IMR-90 (cell line): ENCODE data around the gene ZDHHC7. TPM values are rescaled to one million over a fixed set of nuclear protein-coding genes. Genes with fewer than 3 reads are reported as not detected.

Experiments
- ATAC-seq: fragments of 200-7000 bp; cut with Tn5 transposase; 2 replicates; pipeline ENCODE4 v1.9.1; 2020; ENCODE audit warnings: low read depth, mild to moderate bottlenecking, moderate library complexity
- BruUV-seq: library from RNA; stranded (reverse); fragments of 400-500 nt; replicated peaks from 2 replicates; lab custom pipeline; 2021; lab: Mats Ljungman, UMichigan
- CTCF ChIA-PET: fragments of 300-600 bp; formaldehyde crosslinking; extraction: SDS; loops from one replicate; lab custom pipeline; 2021; ENCODE audit warnings: antibody characterized with exemption; lab: Yijun Ruan, JAX
- POLR2A ChIA-PET: fragments of 300-600 bp; sonication (Branson Sonifier 250); formaldehyde crosslinking; loops from one replicate; lab custom pipeline; 2022; ENCODE audit warnings: antibody characterized with exemption; ENCODE audit not compliant: unreplicated experiment; lab: Charles Lee
- DNase-seq: peaks from one replicate; pipeline ENCODE4 v3.0.0; 2013
- H2AFZ ChIP-seq: replicated peaks from 2 replicates; pipeline ENCODE3; 2013; ENCODE audit warnings: low read length, mild to moderate bottlenecking; ENCODE audit not compliant: poor library complexity
- H2AK5ac ChIP-seq: 2 replicates; pipeline ENCODE4 v1.6.1; 2013; ENCODE audit warnings: low read depth, low read length, inconsistent platforms
- H2AK9ac ChIP-seq: replicated peaks from 2 replicates; pipeline ENCODE3; 2013; ENCODE audit warnings: mild to moderate bottlenecking, low read depth, low read length, moderate library complexity; ENCODE audit not compliant: poor library complexity
- H2BK120ac ChIP-seq: 2 replicates; pipeline ENCODE4 v1.6.1; 2013; ENCODE audit warnings: low read depth, low read length, inconsistent platforms
- H2BK15ac ChIP-seq: 3 replicates; pipeline ENCODE4 v1.6.1; 2013; ENCODE audit warnings: low read depth, low read length, inconsistent platforms
- H2BK20ac ChIP-seq: 2 replicates; pipeline ENCODE4 v1.6.1; 2013; ENCODE audit warnings: low read depth, mild to moderate bottlenecking, inconsistent platforms, low read length, moderate library complexity
- H2BK5ac ChIP-seq: 2 replicates; pipeline ENCODE4 v1.6.1; 2013; ENCODE audit warnings: mild to moderate bottlenecking, low read depth, low read length, inconsistent platforms; ENCODE audit not compliant: poor library complexity, severe bottlenecking
- H3K14ac ChIP-seq: replicated peaks from 2 replicates; pipeline ENCODE4 v1.6.1; 2013; ENCODE audit warnings: low read depth, low read length, inconsistent platforms
- H3K18ac ChIP-seq: 2 replicates; pipeline ENCODE4 v1.6.1; 2013; ENCODE audit warnings: low read depth, low read length, control low read depth
- H3K23ac ChIP-seq: 2 replicates; pipeline ENCODE4 v1.6.1; 2013; ENCODE audit warnings: low read depth, low read length, inconsistent platforms
- H3K27ac ChIP-seq: 2 replicates; pipeline ENCODE4 v1.5.1; 2013; ENCODE audit warnings: mild to moderate bottlenecking, control low read depth, low read length; ENCODE audit not compliant: insufficient read depth
- H3K27me3 ChIP-seq: 2 replicates; pipeline ENCODE4 v1.6.1; 2013; ENCODE audit warnings: low read length; ENCODE audit not compliant: control insufficient read depth, insufficient read depth
- H3K36me3 ChIP-seq: 2 replicates; pipeline ENCODE4 v1.6.1; 2013; ENCODE audit warnings: low read length, mixed read lengths; ENCODE audit not compliant: control insufficient read depth, insufficient read depth
- H3K4ac ChIP-seq: 2 replicates; pipeline ENCODE4 v1.6.1; 2013; ENCODE audit warnings: low read depth, low read length, inconsistent platforms
- H3K4me1 ChIP-seq: 2 replicates; pipeline ENCODE4 v1.6.1; 2013; ENCODE audit warnings: low read length, mixed read lengths; ENCODE audit not compliant: control insufficient read depth, insufficient read depth
- H3K4me2 ChIP-seq: 2 replicates; pipeline ENCODE4 v1.6.1; 2013; ENCODE audit warnings: low read depth, mild to moderate bottlenecking, control low read depth, low read length, moderate library complexity
- H3K4me3 ChIP-seq: 2 replicates; pipeline ENCODE4 v1.5.1; 2013; ENCODE audit warnings: low read depth, mild to moderate bottlenecking, control low read depth, low read length, moderate library complexity; ENCODE audit not compliant: insufficient read depth
- H3K56ac ChIP-seq: 2 replicates; pipeline ENCODE4 v1.6.1; 2013; ENCODE audit warnings: low read length, inconsistent platforms; ENCODE audit not compliant: insufficient read depth; ENCODE audit errors: extremely low read depth
- H3K79me1 ChIP-seq, 2 experiments: 2 replicates each; pipeline ENCODE4 v1.6.1; 2013; ENCODE audit warnings: low read length in 2 of 2, inconsistent platforms in 1 of 2, low read depth in 1 of 2
- H3K9ac ChIP-seq: 2 replicates; pipeline ENCODE4 v1.6.1; 2013; ENCODE audit warnings: low read depth, low read length, control low read depth
- H3K9me1 ChIP-seq: 2 replicates; pipeline ENCODE4 v1.6.1; 2013; ENCODE audit warnings: low read length, inconsistent platforms; ENCODE audit not compliant: insufficient read depth
- H3K9me3 ChIP-seq: 2 replicates; pipeline ENCODE4 v1.6.1; 2013; ENCODE audit warnings: low read length; ENCODE audit not compliant: control insufficient read depth, insufficient read depth
- H4K20me1 ChIP-seq: 2 replicates; pipeline ENCODE4 v1.6.1; 2013; ENCODE audit warnings: low read length, inconsistent platforms; ENCODE audit not compliant: insufficient read depth
- H4K5ac ChIP-seq: 2 replicates; pipeline ENCODE4 v1.6.1; 2013; ENCODE audit warnings: mild to moderate bottlenecking, low read depth, low read length, control low read depth
- H4K8ac ChIP-seq, 2 experiments: 2 replicates each; pipeline ENCODE4 v1.6.1; 2013; ENCODE audit warnings: low read depth in 2 of 2, low read length in 2 of 2, control low read depth in 1 of 2, inconsistent platforms in 1 of 2
- H4K91ac ChIP-seq: 2 replicates; pipeline ENCODE4 v1.6.1; 2013; ENCODE audit warnings: low read depth, low read length, inconsistent platforms; ENCODE audit not compliant: insufficient read depth
- BHLHE40 ChIP-seq: fragments of 150-350 bp; IDR thresholded peaks from 2 replicates; pipeline ENCODE4 v1.6.1; 2016; ENCODE audit warnings: mild to moderate bottlenecking, low read depth, low read length
- CEBPB ChIP-seq: IDR thresholded peaks from 2 replicates; pipeline ENCODE4 v1.6.1; 2012; ENCODE audit warnings: low read depth, low read length, improper control_type of control experiment
- CHD1 ChIP-seq: IDR thresholded peaks from 2 replicates; pipeline ENCODE4 v1.6.1; 2012; ENCODE audit warnings: low read depth, low read length, improper control_type of control experiment
- FOS ChIP-seq: fragments of 150-350 bp; IDR thresholded peaks from 2 replicates; pipeline ENCODE4 v1.6.1; 2016; ENCODE audit warnings: low read depth, low read length
- MAFK ChIP-seq: IDR thresholded peaks from 2 replicates; pipeline ENCODE4 v1.6.1; 2012; ENCODE audit warnings: low read depth, low read length, improper control_type of control experiment
- MAZ ChIP-seq: IDR thresholded peaks from 2 replicates; pipeline ENCODE4 v1.6.1; 2012; ENCODE audit warnings: low read depth, mild to moderate bottlenecking, low read length, improper control_type of control experiment, moderate library complexity, borderline replicate concordance
- NFE2L2 ChIP-seq: fragments of 150-350 bp; IDR thresholded peaks from 2 replicates; pipeline ENCODE4 v1.6.1; 2016; ENCODE audit warnings: low read depth, mild to moderate bottlenecking, low read length
- POLR2A ChIP-seq: IDR thresholded peaks from 2 replicates; pipeline ENCODE4 v1.6.1; 2012; ENCODE audit warnings: mild to moderate bottlenecking, low read depth, low read length
- RAD21 ChIP-seq: IDR thresholded peaks from 2 replicates; pipeline ENCODE4 v1.6.1; 2012; ENCODE audit warnings: low read length, improper control_type of control experiment
- RCOR1 ChIP-seq: IDR thresholded peaks from 2 replicates; pipeline ENCODE4 v1.6.1; 2012; ENCODE audit warnings: mild to moderate bottlenecking, low read length, improper control_type of control experiment; ENCODE audit not compliant: insufficient replicate concordance
- RFX5 ChIP-seq: IDR thresholded peaks from 2 replicates; pipeline ENCODE4 v1.8.0; 2012; ENCODE audit warnings: low read depth, mild to moderate bottlenecking, low read length, moderate library complexity
- SMC3 ChIP-seq: fragments of 150-350 bp; IDR thresholded peaks from 2 replicates; pipeline ENCODE4 v1.6.1; 2016; ENCODE audit warnings: low read depth, mild to moderate bottlenecking, antibody characterized with exemption, low read length, moderate library complexity
- WGBS, 2 experiments: methylation state at CpG; one replicate each; pipeline versions ENCODE4 v1.1.5 to v1.1.7; 2013; ENCODE audit warnings: missing lambda C conversion rate in 2 of 2; ENCODE audit not compliant: insufficient read length in 1 of 2; ENCODE audit errors: extremely low coverage in 2 of 2; 5-methylcytosine and 5-hydroxymethylcytosine counted together
- dilution Hi-C: fragments of 300-500 bp; cut with HindIII; formaldehyde crosslinking; loops from one replicate; pipeline ENCODE4 v1.14.3; 2018; ENCODE audit warnings: low sequenced_read_pairs; ENCODE audit not compliant: unreplicated experiment
- in situ Hi-C: fragments of 300-500 bp; cut with MboI; formaldehyde crosslinking; loops from 3 replicates; pipeline ENCODE4 v1.14.3; 2019; ENCODE audit warnings: low sequenced_read_pairs, inconsistent platforms, mixed read lengths
- intact Hi-C: fragments of 100-400 bp; cut with micrococcal nuclease; formaldehyde crosslinking; loops from 2 replicates; pipeline ENCODE4 v1.10.0; 2022
- polyA plus RNA-seq, 3 experiments: library from polyadenylated mRNA; depleted of rRNA; stranded (reverse); fragments of >200 nt; gene quantifications; 2 replicates each; pipeline ENCODE4 v1.2.3, GENCODE V29; 2012; ENCODE audit warnings: low replicate concordance in 1 of 3
- total RNA-seq: library from RNA; depleted of rRNA; stranded (reverse); fragments of >200 nt; gene quantifications from 2 replicates; pipeline ENCODE4 v1.2.3, GENCODE V29; 2012
- TF ChIP-seq, protein P1 (sequence below): fragments of 150-350 bp; IDR thresholded peaks from 2 replicates; pipeline ENCODE4 v1.6.1; 2017; ENCODE audit warnings: mild to moderate bottlenecking, antibody characterized with exemption, low read length, low read depth
- TF ChIP-seq, protein P2 (sequence below): fragments of 150-350 bp; IDR thresholded peaks from 2 replicates; pipeline ENCODE4 v1.6.1; 2016; ENCODE audit warnings: low read depth, mild to moderate bottlenecking, low read length, moderate library complexity, borderline replicate concordance
- TF ChIP-seq, protein P3 (sequence below): conservative IDR thresholded peaks from 2 replicates; pipeline ENCODE4 v1.5.1; 2012; ENCODE audit warnings: mild to moderate bottlenecking, low read depth, low read length, improper control_type of control experiment

ZDHHC7 gene
- total and polyA plus RNA-seq, 2 of the 4 experiments (the other 2 are of a cell fraction), result 80.1 to 97.1 TPM

DNA sequence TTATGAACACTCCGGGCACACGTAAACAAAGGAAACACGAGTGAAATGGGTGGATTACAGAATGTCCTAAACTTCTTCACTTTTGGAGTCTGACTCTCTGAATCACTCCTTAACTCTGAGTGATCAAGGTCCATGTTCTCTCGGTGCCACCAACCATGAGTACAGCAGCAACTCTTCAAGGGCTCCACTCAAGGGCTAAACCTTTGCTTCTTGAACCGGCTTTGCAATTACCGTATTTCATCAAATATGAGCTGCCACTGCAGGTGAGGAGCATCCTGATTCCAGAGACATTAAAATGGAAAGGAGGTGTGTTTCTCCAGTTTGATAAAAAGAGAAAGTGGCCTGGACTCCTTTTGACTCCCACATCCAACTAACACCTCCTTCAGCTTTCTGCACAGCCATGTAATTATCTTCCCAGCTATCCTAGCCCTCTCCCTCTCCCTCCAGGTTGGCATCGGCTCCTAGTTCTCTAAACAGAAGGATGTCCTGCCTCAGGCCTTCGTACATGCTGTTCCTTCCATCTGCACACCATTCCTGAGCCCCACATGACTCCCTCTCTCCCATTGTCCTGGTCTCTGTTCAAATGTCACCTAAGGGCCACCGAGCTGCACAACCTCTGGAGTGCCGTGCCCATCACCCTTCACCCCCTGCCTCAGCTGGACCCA lies 61.4 kb downstream of the ZDHHC7 start:
- in situ Hi-C loops (loop anchor here (25.0 kb wide), 1 partner anchor 313 kb away; the partner anchor contains the start of gene KLHL36), intact Hi-C loops (loop anchor here (5.0 kb wide), 2 partner anchors 113 to 328 kb away; no protein-coding TSS in a partner anchor), dilution Hi-C loops (no loop called here)
- ATAC-seq (no peak), DNase-seq (no peak)
- H3K9me1 ChIP-seq, result peaks cover 3% of the 10 kb centered on the region; the same call in 1 of the 2 replicates
- no peak overlapping the region for H3K56ac ChIP-seq
- H3K23ac ChIP-seq, result no peak overlapping the region
- peak overlapping the region; percentile 10 for H3K14ac ChIP-seq
- no peak overlapping the region for H4K8ac ChIP-seq
- peak overlapping the region; percentile 16 for H2BK20ac ChIP-seq
- no peak overlapping the region; the same call in 2 of the 3 replicates for H2BK15ac ChIP-seq
- no peak overlapping the region for H3K9ac ChIP-seq
- ChIA-PET POLR2A (no interaction called here), CTCF (interaction anchor here (0.7 kb wide), 1 partner anchor 196 kb away, joined by 3 read pairs; no protein-coding TSS in a partner anchor)
- 40% methylated on average over 1 of the region's 10 CpGs; no CpG with 5 or more reads in 1 of the 2 experiments for WGBS, 2 experiments
- H3K79me1 ChIP-seq, result no peaks in the 10 kb centered on the region
- H4K20me1 ChIP-seq, result no peaks in the 10 kb centered on the region
- H4K5ac ChIP-seq, result no peak overlapping the region
- H2AK5ac ChIP-seq, result peak overlapping the region; percentile 45; the same call in 1 of the 2 replicates
- no TSS peak for BruUV-seq
- H2BK5ac ChIP-seq, result no peak overlapping the region
- no peaks in the 10 kb centered on the region for H3K9me3 ChIP-seq
- H4K91ac ChIP-seq, result no peak overlapping the region
- peaks cover 7% of the 10 kb centered on the region; the same call in 1 of the 2 replicates for H3K4me1 ChIP-seq
- peak overlapping the region; percentile 34 for H2AFZ ChIP-seq
- H3K18ac ChIP-seq, result no peak overlapping the region
- H3K27me3 ChIP-seq, result no peaks in the 10 kb centered on the region
- no peak overlapping the region for H3K4me3 ChIP-seq
- H3K4ac ChIP-seq, result peak overlapping the region; percentile 17; the same call in 1 of the 2 replicates
- H3K27ac ChIP-seq, result no peak overlapping the region
- H2AK9ac ChIP-seq, result no peak overlapping the region
- no peaks in the 10 kb centered on the region for H3K36me3 ChIP-seq
- peak overlapping the region; percentile 10; the same call in 1 of the 2 replicates for H2BK120ac ChIP-seq
- H3K4me2 ChIP-seq, result no peak overlapping the region
- TF ChIP-seq BHLHE40 (no peak), NFE2L2 (no peak), MAFK (no peak), CEBPB (no peak), RAD21 (no peak), FOS (no peak), SMC3 (no peak), POLR2A (no peak), MAZ (no peak), RFX5 (no peak), RCOR1 (no peak), CHD1 (no peak)
- TF ChIP-seq, protein P1, sequence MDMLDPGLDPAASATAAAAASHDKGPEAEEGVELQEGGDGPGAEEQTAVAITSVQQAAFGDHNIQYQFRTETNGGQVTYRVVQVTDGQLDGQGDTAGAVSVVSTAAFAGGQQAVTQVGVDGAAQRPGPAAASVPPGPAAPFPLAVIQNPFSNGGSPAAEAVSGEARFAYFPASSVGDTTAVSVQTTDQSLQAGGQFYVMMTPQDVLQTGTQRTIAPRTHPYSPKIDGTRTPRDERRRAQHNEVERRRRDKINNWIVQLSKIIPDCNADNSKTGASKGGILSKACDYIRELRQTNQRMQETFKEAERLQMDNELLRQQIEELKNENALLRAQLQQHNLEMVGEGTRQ, result no peak
- TF ChIP-seq, protein P2, sequence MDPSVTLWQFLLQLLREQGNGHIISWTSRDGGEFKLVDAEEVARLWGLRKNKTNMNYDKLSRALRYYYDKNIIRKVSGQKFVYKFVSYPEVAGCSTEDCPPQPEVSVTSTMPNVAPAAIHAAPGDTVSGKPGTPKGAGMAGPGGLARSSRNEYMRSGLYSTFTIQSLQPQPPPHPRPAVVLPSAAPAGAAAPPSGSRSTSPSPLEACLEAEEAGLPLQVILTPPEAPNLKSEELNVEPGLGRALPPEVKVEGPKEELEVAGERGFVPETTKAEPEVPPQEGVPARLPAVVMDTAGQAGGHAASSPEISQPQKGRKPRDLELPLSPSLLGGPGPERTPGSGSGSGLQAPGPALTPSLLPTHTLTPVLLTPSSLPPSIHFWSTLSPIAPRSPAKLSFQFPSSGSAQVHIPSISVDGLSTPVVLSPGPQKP, result no peak
- TF ChIP-seq, protein P3, sequence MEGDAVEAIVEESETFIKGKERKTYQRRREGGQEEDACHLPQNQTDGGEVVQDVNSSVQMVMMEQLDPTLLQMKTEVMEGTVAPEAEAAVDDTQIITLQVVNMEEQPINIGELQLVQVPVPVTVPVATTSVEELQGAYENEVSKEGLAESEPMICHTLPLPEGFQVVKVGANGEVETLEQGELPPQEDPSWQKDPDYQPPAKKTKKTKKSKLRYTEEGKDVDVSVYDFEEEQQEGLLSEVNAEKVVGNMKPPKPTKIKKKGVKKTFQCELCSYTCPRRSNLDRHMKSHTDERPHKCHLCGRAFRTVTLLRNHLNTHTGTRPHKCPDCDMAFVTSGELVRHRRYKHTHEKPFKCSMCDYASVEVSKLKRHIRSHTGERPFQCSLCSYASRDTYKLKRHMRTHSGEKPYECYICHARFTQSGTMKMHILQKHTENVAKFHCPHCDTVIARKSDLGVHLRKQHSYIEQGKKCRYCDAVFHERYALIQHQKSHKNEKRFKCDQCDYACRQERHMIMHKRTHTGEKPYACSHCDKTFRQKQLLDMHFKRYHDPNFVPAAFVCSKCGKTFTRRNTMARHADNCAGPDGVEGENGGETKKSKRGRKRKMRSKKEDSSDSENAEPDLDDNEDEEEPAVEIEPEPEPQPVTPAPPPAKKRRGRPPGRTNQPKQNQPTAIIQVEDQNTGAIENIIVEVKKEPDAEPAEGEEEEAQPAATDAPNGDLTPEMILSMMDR, result no peak
